ENCODE measurements around the gene GRM1. TPM values are rescaled to one million over a fixed set of nuclear protein-coding genes. Genes with fewer than 3 reads are reported as not detected.

Gene GRM1
- total RNA-seq, 6 experiments from 2014 or later = not detected

DNA sequence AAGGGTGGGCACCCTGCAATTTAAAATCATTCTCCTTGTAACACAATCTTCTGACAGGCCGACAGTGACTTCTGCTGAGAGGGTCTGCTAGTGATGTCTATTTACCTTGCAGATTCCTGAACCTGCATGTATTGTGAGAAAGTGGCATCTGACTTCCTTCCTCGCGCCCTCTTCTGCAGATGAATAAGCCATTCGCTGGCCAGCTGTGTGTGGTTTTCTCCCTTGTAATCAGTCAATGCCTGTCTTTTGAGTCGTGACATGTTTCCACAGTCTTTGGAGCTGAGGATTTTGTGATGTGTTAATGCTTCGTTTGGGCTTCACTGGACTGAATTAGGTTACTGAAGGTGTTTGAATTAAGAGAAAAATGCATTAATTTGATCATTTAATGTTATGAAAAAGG, 125.3 kb downstream of the GRM1 start:
- H3K27ac Mint-ChIP-seq = no peak overlapping the region
- no peaks in the 10 kb centered on the region; the same call in 1 of the 2 replicates for H3K27me3 Mint-ChIP-seq (ENCODE audit: insufficient read depth)
- TF ChIP-seq, protein P1, sequence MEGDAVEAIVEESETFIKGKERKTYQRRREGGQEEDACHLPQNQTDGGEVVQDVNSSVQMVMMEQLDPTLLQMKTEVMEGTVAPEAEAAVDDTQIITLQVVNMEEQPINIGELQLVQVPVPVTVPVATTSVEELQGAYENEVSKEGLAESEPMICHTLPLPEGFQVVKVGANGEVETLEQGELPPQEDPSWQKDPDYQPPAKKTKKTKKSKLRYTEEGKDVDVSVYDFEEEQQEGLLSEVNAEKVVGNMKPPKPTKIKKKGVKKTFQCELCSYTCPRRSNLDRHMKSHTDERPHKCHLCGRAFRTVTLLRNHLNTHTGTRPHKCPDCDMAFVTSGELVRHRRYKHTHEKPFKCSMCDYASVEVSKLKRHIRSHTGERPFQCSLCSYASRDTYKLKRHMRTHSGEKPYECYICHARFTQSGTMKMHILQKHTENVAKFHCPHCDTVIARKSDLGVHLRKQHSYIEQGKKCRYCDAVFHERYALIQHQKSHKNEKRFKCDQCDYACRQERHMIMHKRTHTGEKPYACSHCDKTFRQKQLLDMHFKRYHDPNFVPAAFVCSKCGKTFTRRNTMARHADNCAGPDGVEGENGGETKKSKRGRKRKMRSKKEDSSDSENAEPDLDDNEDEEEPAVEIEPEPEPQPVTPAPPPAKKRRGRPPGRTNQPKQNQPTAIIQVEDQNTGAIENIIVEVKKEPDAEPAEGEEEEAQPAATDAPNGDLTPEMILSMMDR (IDR thresholded peaks at IDR 0.05) = no peak
- H3K36me3 Mint-ChIP-seq (ENCODE audit: low read depth) = no peaks in the 10 kb centered on the region
- no peaks in the 10 kb centered on the region for H3K4me1 Mint-ChIP-seq (ENCODE audit: low read depth)
- H3K9me3 Mint-ChIP-seq = peaks cover 12% of the 10 kb centered on the region
- DNase-seq = no peak
- no peak overlapping the region for H3K4me3 Mint-ChIP-seq

DNA sequence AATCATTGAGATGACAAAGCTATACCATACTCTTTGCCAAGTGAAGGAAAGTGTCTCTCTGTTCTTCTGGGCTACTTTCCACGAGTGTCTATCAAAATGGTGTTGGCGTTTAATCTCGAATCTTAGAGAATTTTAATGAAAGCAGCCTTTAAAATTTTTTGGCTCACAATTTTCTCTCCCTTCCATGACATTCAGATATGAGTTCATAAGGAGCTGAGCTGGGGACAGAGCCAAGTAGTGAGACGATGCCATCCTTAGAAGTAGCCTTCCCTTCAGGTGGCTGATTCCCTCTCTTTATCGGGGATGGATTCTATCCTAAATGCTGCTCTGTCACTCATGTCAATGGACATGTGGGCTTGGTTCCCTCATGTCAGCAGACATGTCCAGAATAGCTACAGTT, 132.8 kb downstream of the GRM1 start:
- TF ChIP-seq, protein P1 (IDR thresholded peaks at IDR 0.05) = no peak
- Mint-ChIP-seq H3K27me3 (ENCODE audit: insufficient read depth) (peaks cover 2% of the 10 kb centered on the region; the same call in 1 of the 2 replicates), H3K4me1 (ENCODE audit: low read depth) (no peaks in the 10 kb centered on the region), H3K36me3 (ENCODE audit: low read depth) (no peaks in the 10 kb centered on the region; the same call in 1 of the 2 replicates), H3K4me3 (no peak overlapping the region), H3K9me3 (peaks cover 9% of the 10 kb centered on the region), H3K27ac (no peak overlapping the region)
- no peak for DNase-seq

DNA sequence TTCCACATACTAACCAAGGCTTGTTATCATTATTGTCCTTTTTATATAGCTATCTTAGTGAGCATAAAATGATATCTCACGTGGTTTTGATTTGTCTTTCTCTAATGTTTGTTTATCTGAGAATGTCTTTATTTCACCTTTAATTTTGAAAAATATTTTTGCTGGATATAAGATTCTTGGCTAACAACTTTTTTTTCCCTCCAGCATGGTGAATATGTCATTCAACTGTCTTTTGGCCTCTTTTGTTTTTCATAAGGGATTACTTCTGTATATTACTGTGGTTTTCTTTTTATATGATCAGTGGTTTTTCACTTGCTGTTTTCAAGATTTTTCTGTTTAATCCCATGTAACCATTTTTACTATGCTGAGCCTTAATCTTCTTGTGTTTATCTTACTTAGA, 141.0 kb downstream of the GRM1 start:
- TF ChIP-seq, protein P1 (IDR thresholded peaks at IDR 0.05) = no peak
- Mint-ChIP-seq H3K27me3 (ENCODE audit: insufficient read depth) (no peaks in the 10 kb centered on the region), H3K27ac (no peak overlapping the region), H3K9me3 (peaks cover 36% of the 10 kb centered on the region), H3K36me3 (ENCODE audit: low read depth) (no peaks in the 10 kb centered on the region), H3K4me3 (no peak overlapping the region), H3K4me1 (ENCODE audit: low read depth) (no peaks in the 10 kb centered on the region)
- no peak for DNase-seq

DNA sequence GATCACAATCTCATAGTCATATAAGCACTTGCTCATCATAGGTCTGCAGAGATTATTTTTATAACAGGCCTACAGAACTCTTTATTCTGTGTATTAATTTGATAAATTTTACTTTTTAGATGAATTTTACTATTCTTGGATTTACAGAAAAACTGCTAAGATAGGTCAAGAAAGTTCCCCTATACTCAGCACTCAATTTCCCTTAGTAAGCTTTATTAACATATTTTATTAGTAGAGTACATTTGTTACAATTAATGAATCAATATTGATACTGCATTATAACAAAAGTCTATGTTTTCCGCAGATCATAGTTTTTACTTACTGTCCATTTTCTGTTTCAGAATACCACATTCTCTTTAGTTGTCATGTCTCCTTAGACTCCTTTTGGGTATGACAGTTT, 148.9 kb downstream of the GRM1 start:
- Mint-ChIP-seq H3K9me3 (peaks cover 31% of the 10 kb centered on the region), H3K4me3 (no peak overlapping the region), H3K4me1 (ENCODE audit: low read depth) (no peaks in the 10 kb centered on the region), H3K27me3 (ENCODE audit: insufficient read depth) (no peaks in the 10 kb centered on the region), H3K36me3 (ENCODE audit: low read depth) (no peaks in the 10 kb centered on the region), H3K27ac (no peak overlapping the region)
- DNase-seq = no peak
- TF ChIP-seq, protein P1 (IDR thresholded peaks at IDR 0.05) = no peak

DNA sequence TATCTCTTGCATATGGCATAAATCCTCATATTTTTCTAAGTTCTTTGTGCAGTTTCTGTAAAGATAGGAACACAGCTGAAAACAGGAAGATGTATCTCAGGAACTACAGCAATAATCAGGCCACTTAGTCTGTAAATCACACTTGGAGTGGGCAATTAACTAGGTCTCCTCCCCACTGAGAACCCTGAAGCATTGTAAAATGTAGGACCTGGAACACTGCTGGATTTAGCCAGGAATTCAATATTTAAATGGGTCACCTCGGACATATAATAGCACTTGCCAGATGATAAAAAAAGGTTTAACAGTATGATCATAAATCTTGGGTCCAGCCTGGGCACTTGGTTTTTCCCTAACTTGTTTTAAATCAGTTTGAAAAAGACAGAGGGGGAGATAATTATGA, 155.0 kb downstream of the GRM1 start:
- H3K27me3 Mint-ChIP-seq (ENCODE audit: insufficient read depth) = no peaks in the 10 kb centered on the region
- H3K4me3 Mint-ChIP-seq = no peak overlapping the region
- H3K4me1 Mint-ChIP-seq (ENCODE audit: low read depth) = no peaks in the 10 kb centered on the region
- H3K36me3 Mint-ChIP-seq (ENCODE audit: low read depth) = no peaks in the 10 kb centered on the region
- H3K9me3 Mint-ChIP-seq = peaks cover 21% of the 10 kb centered on the region
- H3K27ac Mint-ChIP-seq = no peak overlapping the region
- TF ChIP-seq, protein P1 (IDR thresholded peaks at IDR 0.05) = no peak
- no peak for DNase-seq

DNA sequence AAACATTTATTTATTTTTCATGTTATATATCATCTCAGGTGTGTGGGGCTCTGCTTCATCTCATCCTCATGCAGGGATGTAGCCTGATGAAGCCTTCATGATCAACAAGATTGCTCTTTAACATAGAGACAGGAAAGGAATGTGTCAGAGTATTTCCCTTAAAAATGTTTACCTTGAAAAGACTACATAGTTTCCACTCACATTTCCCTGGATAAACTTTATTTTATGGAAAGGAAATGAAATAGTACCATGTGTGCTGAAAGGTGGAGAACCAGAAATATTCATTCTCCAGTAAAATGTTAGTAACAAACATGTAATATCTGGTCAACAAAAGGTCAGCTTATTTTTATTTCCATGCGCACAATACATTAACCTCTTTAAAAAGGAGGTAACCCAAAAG, 155.8 kb downstream of the GRM1 start:
- TF ChIP-seq, protein P1 (IDR thresholded peaks at IDR 0.05) = no peak
- Mint-ChIP-seq H3K4me1 (ENCODE audit: low read depth) (no peaks in the 10 kb centered on the region), H3K36me3 (ENCODE audit: low read depth) (no peaks in the 10 kb centered on the region), H3K4me3 (no peak overlapping the region), H3K27me3 (ENCODE audit: insufficient read depth) (no peaks in the 10 kb centered on the region), H3K27ac (no peak overlapping the region), H3K9me3 (peaks cover 16% of the 10 kb centered on the region)
- DNase-seq = no peak

Data from HFFc6 (cell line).